Activated CD4-positive, alpha-beta memory T cell treated with anti-CD3 and anti-CD28 coated beads for 36 hours (primary cell): Measurements from ENCODE around the gene UGT2B28. TPM values are rescaled to one million over a fixed set of nuclear protein-coding genes. Genes with fewer than 3 reads are reported as not detected.
"Not testable (repeated sequence)": the region's sequence is repeated elsewhere in the genome, so short reads cannot be mapped to it uniquely, and the experiment has no call there.

Experiments used
- CTCF ChIA-PET: fragments of 350-600 bp; sonication (Branson Sonifier 250); formaldehyde crosslinking; loops from one replicate; lab custom pipeline; 2021; ENCODE audit warnings: antibody characterized with exemption, inconsistent platforms; lab: Charles Lee
- POLR2A ChIA-PET: fragments of 350-600 bp; sonication (Branson Sonifier 250); formaldehyde crosslinking; loops from one replicate; lab custom pipeline; 2021; ENCODE audit warnings: antibody characterized with exemption; lab: Charles Lee
- DNase-seq: peaks from one replicate; pipeline ENCODE4 v3.0.0-alpha.2; 2020
- H3K27ac Mint-ChIP-seq: one replicate; pipeline ENCODE4 v1.8.0; 2021; ENCODE audit warnings: mixed read lengths
- H3K27me3 Mint-ChIP-seq: one replicate; pipeline ENCODE4 v1.8.0; 2021; ENCODE audit warnings: mixed read lengths
- H3K36me3 Mint-ChIP-seq: one replicate; pipeline ENCODE4 v1.8.0; 2021; ENCODE audit warnings: mixed read lengths
- H3K4me1 Mint-ChIP-seq: one replicate; pipeline ENCODE4 v1.8.0; 2021; ENCODE audit warnings: low read depth, mixed read lengths
- H3K4me3 Mint-ChIP-seq: one replicate; pipeline ENCODE4 v1.8.0; 2021; ENCODE audit warnings: mild to moderate bottlenecking, mixed read lengths
- H3K9me3 Mint-ChIP-seq: one replicate; pipeline ENCODE4 v1.8.0; 2021; ENCODE audit warnings: mixed read lengths
- intact Hi-C: fragments of 100-400 bp; cut with micrococcal nuclease; formaldehyde crosslinking; loops from one replicate; pipeline ENCODE4 v1.15.1; 2023
- total RNA-seq, 2 experiments: library from RNA; stranded (reverse); gene quantifications; one replicate each; pipeline ENCODE4 v1.2.3, GENCODE V29; 2021

UGT2B28 gene
- not detected for total RNA-seq

GRCh38 chr4:69280081-69280480 lies at the start of gene UGT2B28:
Gene UGT2B28 (plus strand): TSS chr4:69280475. CDS start chr4:69280501, 26 bp downstream.
- POLR2A ChIA-PET, H3K4me1 Mint-ChIP-seq, DNase-seq, H3K4me3 Mint-ChIP-seq, H3K27me3 Mint-ChIP-seq, H3K9me3 Mint-ChIP-seq, H3K36me3 Mint-ChIP-seq, H3K27ac Mint-ChIP-seq, CTCF ChIA-PET, intact Hi-C loops: not testable (repeated sequence)

- no peak for DNase-seq
- Mint-ChIP-seq H3K4me3 (no peak overlapping the region), H3K36me3 (no peaks in the 10 kb centered on the region), H3K27me3 (no peaks in the 10 kb centered on the region), H3K9me3 (peaks cover 6% of the 10 kb centered on the region), H3K4me1 (no peaks in the 10 kb centered on the region), H3K27ac (no peak overlapping the region)
- CTCF ChIA-PET = no interaction called here
- intact Hi-C loops = no loop called here
- POLR2A ChIA-PET = no interaction called here
Measured at GRCh38 chr4:69239092-69239491, 41.2 kb upstream of the UGT2B28 start.

GRCh38 chr4:69239557-69240168 lies 40.6 kb upstream of the UGT2B28 start:
- Mint-ChIP-seq H3K36me3 (no peaks in the 10 kb centered on the region), H3K4me1 (no peaks in the 10 kb centered on the region), H3K27ac (no peak overlapping the region), H3K9me3 (peaks cover 6% of the 10 kb centered on the region), H3K27me3 (no peaks in the 10 kb centered on the region), H3K4me3 (no peak overlapping the region)
- CTCF ChIA-PET = no interaction called here
- POLR2A ChIA-PET = no interaction called here
- intact Hi-C loops = loop anchor here (2.0 kb wide), 1 partner anchor 69 kb away; no protein-coding TSS in a partner anchor
- DNase-seq = no peak

- CTCF ChIA-PET, H3K27ac Mint-ChIP-seq, POLR2A ChIA-PET, H3K4me1 Mint-ChIP-seq, H3K4me3 Mint-ChIP-seq, H3K27me3 Mint-ChIP-seq, H3K36me3 Mint-ChIP-seq, DNase-seq: not testable (repeated sequence)
- intact Hi-C loops = loop anchor here (2.0 kb wide), 1 partner anchor 68 kb away; no protein-coding TSS in a partner anchor
- peaks cover 10% of the 10 kb centered on the region for H3K9me3 Mint-ChIP-seq
Measured at GRCh38 chr4:69240787-69241186, 39.5 kb upstream of the UGT2B28 start.

GRCh38 chr4:69241746-69242145 lies 38.5 kb upstream of the UGT2B28 start:
- H3K36me3 Mint-ChIP-seq, H3K4me1 Mint-ChIP-seq, CTCF ChIA-PET, H3K27me3 Mint-ChIP-seq, H3K4me3 Mint-ChIP-seq, POLR2A ChIA-PET, H3K27ac Mint-ChIP-seq, DNase-seq: not testable (repeated sequence)
- intact Hi-C loops = loop anchor here (2.0 kb wide), 1 partner anchor 67 kb away; no protein-coding TSS in a partner anchor
- peaks cover 18% of the 10 kb centered on the region for H3K9me3 Mint-ChIP-seq

GRCh38 chr4:69242562-69243240 lies 37.6 kb upstream of the UGT2B28 start:
- H3K27ac Mint-ChIP-seq, intact Hi-C loops, POLR2A ChIA-PET, H3K36me3 Mint-ChIP-seq, H3K4me3 Mint-ChIP-seq, DNase-seq, H3K4me1 Mint-ChIP-seq, CTCF ChIA-PET, H3K27me3 Mint-ChIP-seq: not testable (repeated sequence)
- H3K9me3 Mint-ChIP-seq = peaks cover 21% of the 10 kb centered on the region

- H3K27me3 Mint-ChIP-seq, H3K4me1 Mint-ChIP-seq, DNase-seq, H3K36me3 Mint-ChIP-seq, CTCF ChIA-PET, intact Hi-C loops, H3K4me3 Mint-ChIP-seq, POLR2A ChIA-PET, H3K27ac Mint-ChIP-seq: not testable (repeated sequence)
- peaks cover 12% of the 10 kb centered on the region for H3K9me3 Mint-ChIP-seq
Measured at GRCh38 chr4:69250884-69251283, 29.4 kb upstream of the UGT2B28 start.

- H3K9me3 Mint-ChIP-seq, H3K27me3 Mint-ChIP-seq, POLR2A ChIA-PET, H3K4me3 Mint-ChIP-seq, DNase-seq, H3K4me1 Mint-ChIP-seq, H3K36me3 Mint-ChIP-seq, intact Hi-C loops, H3K27ac Mint-ChIP-seq, CTCF ChIA-PET: not testable (repeated sequence)
Measured at GRCh38 chr4:69253147-69253772, 27.0 kb upstream of the UGT2B28 start.

GRCh38 chr4:69268612-69269011 lies 11.7 kb upstream of the UGT2B28 start:
- H3K9me3 Mint-ChIP-seq, POLR2A ChIA-PET, H3K4me3 Mint-ChIP-seq, H3K4me1 Mint-ChIP-seq, H3K27me3 Mint-ChIP-seq, intact Hi-C loops, DNase-seq, H3K27ac Mint-ChIP-seq, H3K36me3 Mint-ChIP-seq, CTCF ChIA-PET: not testable (repeated sequence)

GRCh38 chr4:69296356-69296755 lies 16.1 kb downstream of the UGT2B28 start:
- H3K4me3 Mint-ChIP-seq, CTCF ChIA-PET: not testable (repeated sequence)

GRCh38 chr4:69308426-69309033 lies 28.3 kb downstream of the UGT2B28 start:
- H3K4me3 Mint-ChIP-seq, H3K27me3 Mint-ChIP-seq, H3K27ac Mint-ChIP-seq, CTCF ChIA-PET, POLR2A ChIA-PET, H3K9me3 Mint-ChIP-seq, DNase-seq, H3K4me1 Mint-ChIP-seq, H3K36me3 Mint-ChIP-seq: not testable (repeated sequence)
- intact Hi-C loops = loop anchor here (2.0 kb wide), 1 partner anchor 68 kb away; no protein-coding TSS in a partner anchor

More at GRCh38 chr4:69296356-69296755, 16.1 kb downstream of the UGT2B28 start:
- POLR2A ChIA-PET, H3K27ac Mint-ChIP-seq, DNase-seq, H3K27me3 Mint-ChIP-seq, H3K4me1 Mint-ChIP-seq, intact Hi-C loops, H3K36me3 Mint-ChIP-seq, H3K9me3 Mint-ChIP-seq: not testable (repeated sequence)

- DNase-seq, H3K9me3 Mint-ChIP-seq, POLR2A ChIA-PET, H3K4me3 Mint-ChIP-seq, H3K27ac Mint-ChIP-seq, H3K4me1 Mint-ChIP-seq, H3K27me3 Mint-ChIP-seq, H3K36me3 Mint-ChIP-seq: not testable (repeated sequence)
- CTCF ChIA-PET = interaction anchor here (0.6 kb wide), 1 partner anchor 813 kb away, joined by 3 read pairs; no protein-coding TSS in a partner anchor
- intact Hi-C loops = loop anchor here (2.0 to 10.0 kb wide), 2 partner anchors 69 to 575 kb away; no protein-coding TSS in a partner anchor
Measured at GRCh38 chr4:69309549-69310076, 29.3 kb downstream of the UGT2B28 start.
